Calu3 (cell line): Measurements from ENCODE around the gene SLC26A9. TPM values are rescaled to one million over a fixed set of nuclear protein-coding genes. Genes with fewer than 3 reads are reported as not detected.

Source experiments
- BruUV-seq: library from RNA; stranded (reverse); fragments of 400-500 nt; replicated peaks from 2 replicates; lab custom pipeline; 2021; lab: Mats Ljungman, UMichigan
- CTCF ChIA-PET: fragments of 300-600 bp; sonication (Branson Sonifier 250); formaldehyde crosslinking; loops from one replicate; lab custom pipeline; 2022; ENCODE audit warnings: antibody characterized with exemption; lab: Charles Lee
- DNase-seq: peaks from one replicate; pipeline ENCODE4 v3.0.0; 2022
- H3K27ac Mint-ChIP-seq: one replicate; pipeline ENCODE4 v1.8.0; 2022; ENCODE audit warnings: mixed read lengths; ENCODE audit not compliant: unreplicated experiment
- H3K27me3 Mint-ChIP-seq: one replicate; pipeline ENCODE4 v1.8.0; 2022; ENCODE audit warnings: mixed read lengths; ENCODE audit not compliant: unreplicated experiment
- H3K36me3 Mint-ChIP-seq: one replicate; pipeline ENCODE4 v1.8.0; 2022; ENCODE audit warnings: mild to moderate bottlenecking, moderate library complexity, mixed read lengths; ENCODE audit not compliant: insufficient read depth, unreplicated experiment
- H3K4me1 Mint-ChIP-seq: one replicate; pipeline ENCODE4 v1.8.0; 2022; ENCODE audit warnings: mild to moderate bottlenecking, low read depth, mixed read lengths; ENCODE audit not compliant: unreplicated experiment
- H3K4me3 Mint-ChIP-seq: one replicate; pipeline ENCODE4 v1.8.0; 2022; ENCODE audit warnings: mild to moderate bottlenecking, low read depth, moderate library complexity, mixed read lengths; ENCODE audit not compliant: unreplicated experiment
- H3K9me3 Mint-ChIP-seq: one replicate; pipeline ENCODE4 v1.8.0; 2022; ENCODE audit warnings: low read depth, mixed read lengths; ENCODE audit not compliant: unreplicated experiment
- intact Hi-C: fragments of 100-400 bp; cut with micrococcal nuclease; formaldehyde crosslinking; loops from one replicate; pipeline ENCODE4 v1.10.0; 2022; ENCODE audit not compliant: unreplicated experiment
- total RNA-seq: library from RNA; stranded (reverse); gene quantifications from 2 replicates; pipeline ENCODE4 v1.2.3, GENCODE V29; 2022
- TF ChIP-seq, protein P1 (sequence below): fragments of 200-600 bp; IDR thresholded peaks from one replicate; pipeline ENCODE4 v1.8.0; 2022; ENCODE audit warnings: antibody characterized with exemption; ENCODE audit not compliant: unreplicated experiment

Gene SLC26A9
- total RNA-seq, 1 experiment from 2014 or later, result 7.6 TPM

DNA sequence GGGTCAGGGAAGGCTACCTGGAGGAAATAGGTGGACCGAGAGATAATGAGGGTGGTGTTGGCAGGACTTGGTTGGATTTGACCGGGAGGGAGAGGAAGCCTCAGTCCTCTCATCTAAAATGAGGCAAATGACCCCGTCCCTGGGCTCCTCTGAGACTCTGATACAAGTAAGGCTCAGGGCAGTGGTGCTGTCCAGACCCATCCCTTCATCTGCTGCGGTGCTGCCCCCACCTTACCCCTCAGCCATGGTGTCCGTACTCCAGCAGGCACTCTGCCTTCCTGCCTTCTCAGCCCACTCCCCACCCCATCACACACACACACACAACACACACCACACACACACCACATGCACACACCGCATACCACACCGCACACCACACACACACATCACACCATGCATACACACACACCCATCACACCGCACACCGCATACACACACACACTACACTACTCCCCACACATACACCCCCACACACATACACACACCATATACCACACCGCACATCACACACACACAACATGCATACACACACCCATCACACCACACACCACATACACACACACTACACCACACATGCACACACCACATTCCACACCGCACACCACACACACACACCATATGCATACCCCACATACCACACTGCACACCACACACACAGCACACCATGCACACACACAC is 29.4 kb upstream of the SLC26A9 start:
- intact Hi-C loops, result no loop called here
- TF ChIP-seq, protein P1, sequence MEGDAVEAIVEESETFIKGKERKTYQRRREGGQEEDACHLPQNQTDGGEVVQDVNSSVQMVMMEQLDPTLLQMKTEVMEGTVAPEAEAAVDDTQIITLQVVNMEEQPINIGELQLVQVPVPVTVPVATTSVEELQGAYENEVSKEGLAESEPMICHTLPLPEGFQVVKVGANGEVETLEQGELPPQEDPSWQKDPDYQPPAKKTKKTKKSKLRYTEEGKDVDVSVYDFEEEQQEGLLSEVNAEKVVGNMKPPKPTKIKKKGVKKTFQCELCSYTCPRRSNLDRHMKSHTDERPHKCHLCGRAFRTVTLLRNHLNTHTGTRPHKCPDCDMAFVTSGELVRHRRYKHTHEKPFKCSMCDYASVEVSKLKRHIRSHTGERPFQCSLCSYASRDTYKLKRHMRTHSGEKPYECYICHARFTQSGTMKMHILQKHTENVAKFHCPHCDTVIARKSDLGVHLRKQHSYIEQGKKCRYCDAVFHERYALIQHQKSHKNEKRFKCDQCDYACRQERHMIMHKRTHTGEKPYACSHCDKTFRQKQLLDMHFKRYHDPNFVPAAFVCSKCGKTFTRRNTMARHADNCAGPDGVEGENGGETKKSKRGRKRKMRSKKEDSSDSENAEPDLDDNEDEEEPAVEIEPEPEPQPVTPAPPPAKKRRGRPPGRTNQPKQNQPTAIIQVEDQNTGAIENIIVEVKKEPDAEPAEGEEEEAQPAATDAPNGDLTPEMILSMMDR, result no peak
- no peak for DNase-seq
- H3K27me3 Mint-ChIP-seq, result no peaks in the 10 kb centered on the region
- H3K27ac Mint-ChIP-seq, result no peak overlapping the region
- no TSS peak for BruUV-seq
- no peaks in the 10 kb centered on the region for H3K36me3 Mint-ChIP-seq
- H3K4me3 Mint-ChIP-seq, result no peak overlapping the region
- H3K9me3 Mint-ChIP-seq, result peaks cover 17% of the 10 kb centered on the region
- CTCF ChIA-PET, result interaction anchor here (0.9 to 2.0 kb wide), 2 partner anchors 11 to 54 kb away, joined by 3 to 4 read pairs; no protein-coding TSS in a partner anchor
- H3K4me1 Mint-ChIP-seq, result peaks cover 38% of the 10 kb centered on the region

DNA sequence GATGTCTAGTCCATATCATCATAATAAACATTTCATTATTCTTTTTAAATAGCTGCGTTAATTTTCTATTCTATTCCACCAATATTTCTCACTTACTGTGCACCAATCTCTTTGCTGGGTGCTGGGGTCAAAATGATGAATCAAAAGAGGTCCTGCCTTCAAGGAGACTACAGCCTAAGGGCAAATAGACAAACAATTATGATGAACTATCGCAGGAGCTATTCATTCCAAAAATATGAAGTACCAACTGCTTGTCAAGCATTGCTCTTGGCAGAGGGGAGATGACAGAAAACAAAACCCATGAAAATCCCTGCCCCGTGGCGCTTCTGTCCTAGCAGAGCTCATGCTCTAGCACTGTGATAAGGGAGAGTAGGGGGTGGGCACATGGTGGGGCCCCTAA is 28.8 kb upstream of the SLC26A9 start:
- BruUV-seq, result no TSS peak
- no peak for DNase-seq
- H3K27ac Mint-ChIP-seq, result no peak overlapping the region
- peaks cover 17% of the 10 kb centered on the region for H3K9me3 Mint-ChIP-seq
- H3K4me3 Mint-ChIP-seq, result no peak overlapping the region
- TF ChIP-seq, protein P1, result no peak
- CTCF ChIA-PET, result interaction anchor here (0.9 to 2.0 kb wide), 2 partner anchors 10 to 53 kb away, joined by 3 to 4 read pairs; no protein-coding TSS in a partner anchor
- no peaks in the 10 kb centered on the region for H3K36me3 Mint-ChIP-seq
- no peaks in the 10 kb centered on the region for H3K27me3 Mint-ChIP-seq
- peaks cover 38% of the 10 kb centered on the region for H3K4me1 Mint-ChIP-seq
- intact Hi-C loops, result no loop called here

DNA sequence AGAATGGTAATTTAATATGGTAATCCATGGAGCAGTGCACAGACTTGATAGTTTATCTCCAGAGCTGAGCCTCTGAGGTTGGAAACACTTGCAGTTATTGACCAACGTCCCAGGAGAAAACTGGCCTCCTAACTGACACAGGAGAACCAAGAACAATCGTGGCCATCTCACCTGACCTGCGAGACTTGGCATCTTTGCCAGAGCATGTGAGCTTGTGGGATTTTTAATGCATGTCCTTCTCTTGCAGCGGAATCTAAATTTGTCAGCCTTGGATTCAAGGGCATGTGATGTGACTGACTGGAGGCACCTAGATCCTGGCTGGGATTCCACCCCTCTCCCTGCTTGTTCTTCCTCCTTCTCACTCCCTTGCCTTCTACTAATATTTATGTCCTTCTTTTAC is 27.8 kb upstream of the SLC26A9 start:
- H3K27me3 Mint-ChIP-seq, result no peaks in the 10 kb centered on the region
- H3K4me3 Mint-ChIP-seq, result no peak overlapping the region
- TF ChIP-seq, protein P1, result no peak
- intact Hi-C loops, result no loop called here
- CTCF ChIA-PET, result interaction anchor here (0.7 to 2.0 kb wide), 2 partner anchors 9 to 20 kb away, joined by 3 to 4 read pairs; no protein-coding TSS in a partner anchor
- no peak overlapping the region for H3K27ac Mint-ChIP-seq
- no peaks in the 10 kb centered on the region for H3K36me3 Mint-ChIP-seq
- H3K4me1 Mint-ChIP-seq, result peaks cover 38% of the 10 kb centered on the region
- peaks cover 17% of the 10 kb centered on the region for H3K9me3 Mint-ChIP-seq
- DNase-seq, result no peak
- no TSS peak for BruUV-seq

DNA sequence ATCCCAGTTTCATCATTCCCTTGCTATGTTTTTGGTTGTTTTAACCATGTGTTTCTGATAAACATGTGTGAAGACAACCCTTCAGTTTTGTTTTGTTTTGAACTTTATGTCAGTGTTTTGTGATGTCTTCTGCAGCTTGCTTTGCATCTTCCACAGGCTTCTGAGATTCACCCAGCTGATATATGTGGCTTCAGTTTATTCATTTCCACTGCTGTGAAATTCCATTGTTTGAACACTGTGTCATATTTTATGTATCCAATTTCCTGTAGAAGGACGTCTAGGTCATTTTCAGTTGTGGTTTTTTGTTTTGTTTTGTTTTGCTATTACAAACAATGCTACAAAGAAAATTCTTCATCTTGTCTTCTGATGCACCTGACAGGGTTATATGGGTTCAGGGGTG is 27.2 kb upstream of the SLC26A9 start:
- CTCF ChIA-PET, result interaction anchor here (2.0 kb wide), 1 partner anchor 9 kb away, joined by 4 read pairs; no protein-coding TSS in a partner anchor
- intact Hi-C loops, result no loop called here
- peaks cover 38% of the 10 kb centered on the region for H3K4me1 Mint-ChIP-seq
- TF ChIP-seq, protein P1, result no peak
- H3K36me3 Mint-ChIP-seq, result no peaks in the 10 kb centered on the region
- no TSS peak for BruUV-seq
- DNase-seq, result no peak
- no peak overlapping the region for H3K27ac Mint-ChIP-seq
- H3K9me3 Mint-ChIP-seq, result peaks cover 17% of the 10 kb centered on the region
- H3K27me3 Mint-ChIP-seq, result no peaks in the 10 kb centered on the region
- H3K4me3 Mint-ChIP-seq, result no peak overlapping the region
